MCF 10A (cell line): Measurements from ENCODE around the gene CLRN2. TPM values are rescaled to one million over a fixed set of nuclear protein-coding genes. Genes with fewer than 3 reads are reported as not detected.

Experiments used
- BruUV-seq: library from RNA; stranded (reverse); fragments of 400-500 nt; replicated peaks from 2 replicates; lab custom pipeline; 2021; lab: Mats Ljungman, UMichigan
- CTCF ChIA-PET: fragments of 300-600 bp; sonication (Branson Sonifier 250); formaldehyde crosslinking; extraction: SDS; loops from one replicate; lab custom pipeline; 2021; ENCODE audit warnings: antibody characterized with exemption, inconsistent platforms; lab: Yijun Ruan, JAX
- POLR2A ChIA-PET: fragments of 300-600, 350-650 bp; sonication (Branson Sonifier 250); formaldehyde crosslinking; extraction: SDS; loops from one replicate; lab custom pipeline; 2020; ENCODE audit warnings: antibody characterized with exemption, inconsistent platforms; lab: Yijun Ruan, JAX
- DNase-seq: peaks from one replicate; pipeline ENCODE4 v3.0.0-alpha.2; 2018; ENCODE audit not compliant: unreplicated experiment
- H3K27ac Mint-ChIP-seq: one replicate; pipeline ENCODE4 v1.8.0; 2022; ENCODE audit warnings: mild to moderate bottlenecking, low read depth, mixed read lengths; ENCODE audit not compliant: unreplicated experiment
- H3K27me3 Mint-ChIP-seq: one replicate; pipeline ENCODE4 v1.8.0; 2022; ENCODE audit warnings: mixed read lengths; ENCODE audit not compliant: insufficient read depth, unreplicated experiment
- H3K36me3 Mint-ChIP-seq: one replicate; pipeline ENCODE4 v1.8.0; 2022; ENCODE audit warnings: mild to moderate bottlenecking, moderate library complexity, mixed read lengths; ENCODE audit not compliant: insufficient read depth, unreplicated experiment
- H3K4me1 Mint-ChIP-seq: one replicate; pipeline ENCODE4 v1.8.0; 2022; ENCODE audit warnings: mixed read lengths; ENCODE audit not compliant: insufficient read depth, unreplicated experiment
- H3K4me3 Mint-ChIP-seq: one replicate; pipeline ENCODE4 v1.8.0; 2022; ENCODE audit warnings: mild to moderate bottlenecking, moderate library complexity, mixed read lengths; ENCODE audit not compliant: unreplicated experiment
- H3K9me3 Mint-ChIP-seq: one replicate; pipeline ENCODE4 v1.8.0; 2022; ENCODE audit warnings: mixed read lengths; ENCODE audit not compliant: unreplicated experiment
- CTCF ChIP-seq: fragments of 200-600 bp; IDR thresholded peaks from one replicate; pipeline ENCODE4 v1.8.0; 2022; ENCODE audit warnings: antibody characterized with exemption, mild to moderate bottlenecking; ENCODE audit not compliant: unreplicated experiment
- intact Hi-C: fragments of 100-400 bp; cut with micrococcal nuclease; formaldehyde crosslinking; loops from 2 replicates; pipeline ENCODE4 v1.14.1; 2022
- total RNA-seq: library from RNA; stranded (reverse); gene quantifications from 2 replicates; pipeline ENCODE4 v1.2.3, GENCODE V29; 2022

Gene CLRN2
- total RNA-seq, 1 experiment from 2014 or later: not detected

DNA sequence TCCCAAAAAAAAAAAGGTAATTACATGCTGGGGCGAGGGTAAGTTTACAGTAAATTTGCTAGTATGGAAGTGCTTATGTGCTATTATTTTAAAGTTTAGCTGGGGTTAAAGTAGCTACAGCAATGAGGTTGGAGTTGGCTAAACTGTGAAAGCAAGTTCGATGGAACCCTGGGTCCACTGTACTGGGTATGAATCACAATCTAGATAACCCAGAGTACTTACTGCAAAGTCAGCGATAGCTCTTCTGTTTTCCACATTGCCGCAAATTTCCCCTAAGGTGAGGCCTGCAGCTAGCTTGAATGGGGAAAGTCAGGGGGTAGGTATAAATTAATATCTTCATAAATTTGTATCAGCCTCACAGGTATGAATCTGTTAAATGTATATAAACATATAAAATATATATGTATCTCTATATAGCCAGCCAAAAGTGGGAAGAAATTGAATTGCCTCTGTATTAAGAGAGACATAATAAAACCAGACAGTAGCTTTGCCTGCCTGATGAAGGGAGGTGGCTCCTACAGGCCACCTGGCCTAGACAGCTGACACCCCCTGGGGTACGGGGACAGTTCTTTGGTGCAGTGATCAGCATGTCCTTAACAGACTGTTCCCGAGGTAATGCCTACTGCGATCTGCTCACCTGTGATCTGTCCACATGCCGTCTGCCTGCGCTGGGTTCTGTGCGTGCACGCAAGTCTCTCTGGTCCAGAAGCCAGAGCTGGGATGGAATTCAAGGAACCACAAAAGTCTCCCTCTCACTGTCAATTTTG, 30.6 kb downstream of the CLRN2 start:
- no peak for TF ChIP-seq CTCF

GRCh38 chr4:17546222-17546621, 31.3 kb downstream of the CLRN2 start:
- POLR2A ChIA-PET: interaction anchor here (1.2 kb wide), 1 partner anchor 11 kb away, joined by 4 read pairs; no protein-coding TSS in a partner anchor
- DNase-seq: no peak

More for the DNA sequence above, 30.6 kb downstream of the CLRN2 start:
- Mint-ChIP-seq H3K9me3 (no peaks in the 10 kb centered on the region), H3K4me1 (no peaks in the 10 kb centered on the region), H3K27me3 (peaks cover 1% of the 10 kb centered on the region), H3K27ac (no peak overlapping the region), H3K36me3 (no peaks in the 10 kb centered on the region), H3K4me3 (no peak overlapping the region)
- BruUV-seq: no TSS peak
- ChIA-PET CTCF (interaction anchor here (0.6 to 1.2 kb wide), 4 partner anchors 10 to 51 kb away, joined by 3 to 4 read pairs (median 3); no protein-coding TSS in a partner anchor), POLR2A (interaction anchor here (1.0 to 1.5 kb wide), 3 partner anchors 11 to 265 kb away, joined by 3 to 4 read pairs (median 4); partner anchors contain the start of gene DCAF16)
- no peak for DNase-seq
- intact Hi-C loops: no loop called here

DNA sequence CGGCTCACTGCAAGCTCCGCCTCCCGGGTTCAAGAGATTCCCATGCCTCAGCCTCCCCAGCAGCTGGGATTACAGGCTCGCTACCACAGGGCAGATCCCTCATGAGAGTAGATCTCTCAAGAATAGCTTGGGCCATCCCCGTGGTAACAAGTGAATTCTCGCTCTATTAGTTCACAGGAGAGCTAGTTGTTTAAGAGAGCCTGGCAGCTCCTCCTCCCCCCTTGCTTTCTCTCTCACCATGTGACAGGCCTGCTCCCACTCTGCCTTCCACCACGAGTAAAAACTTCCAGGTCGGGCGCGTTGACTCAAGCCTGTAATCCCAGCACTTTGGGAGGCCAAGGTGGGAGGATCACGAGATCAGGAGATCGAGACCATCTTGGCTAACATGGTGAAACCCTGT, 31.7 kb downstream of the CLRN2 start:
- POLR2A ChIA-PET: no interaction called here
- Mint-ChIP-seq H3K36me3 (no peaks in the 10 kb centered on the region), H3K9me3 (no peaks in the 10 kb centered on the region), H3K27me3 (no peaks in the 10 kb centered on the region), H3K4me1 (no peaks in the 10 kb centered on the region), H3K4me3 (no peak overlapping the region), H3K27ac (no peak overlapping the region)
- TF ChIP-seq CTCF: no peak
- CTCF ChIA-PET: interaction anchor here (0.5 to 4.4 kb wide), 9 partner anchors 11 to 1046 kb away, joined by 3 to 50 read pairs (median 4); no protein-coding TSS in a partner anchor
- intact Hi-C loops: no loop called here
- no TSS peak for BruUV-seq
- DNase-seq: no peak

More at GRCh38 chr4:17546222-17546621, 31.3 kb downstream of the CLRN2 start:
- H3K27me3 Mint-ChIP-seq: no peaks in the 10 kb centered on the region
- no peak for TF ChIP-seq CTCF
- H3K4me3 Mint-ChIP-seq: no peak overlapping the region
- no TSS peak for BruUV-seq
- CTCF ChIA-PET: interaction anchor here (0.5 to 4.4 kb wide), 5 partner anchors 17 to 1047 kb away, joined by 3 to 50 read pairs (median 4); no protein-coding TSS in a partner anchor
- no peaks in the 10 kb centered on the region for H3K4me1 Mint-ChIP-seq
- H3K27ac Mint-ChIP-seq: no peak overlapping the region
- intact Hi-C loops: no loop called here
- no peaks in the 10 kb centered on the region for H3K9me3 Mint-ChIP-seq
- H3K36me3 Mint-ChIP-seq: no peaks in the 10 kb centered on the region

DNA sequence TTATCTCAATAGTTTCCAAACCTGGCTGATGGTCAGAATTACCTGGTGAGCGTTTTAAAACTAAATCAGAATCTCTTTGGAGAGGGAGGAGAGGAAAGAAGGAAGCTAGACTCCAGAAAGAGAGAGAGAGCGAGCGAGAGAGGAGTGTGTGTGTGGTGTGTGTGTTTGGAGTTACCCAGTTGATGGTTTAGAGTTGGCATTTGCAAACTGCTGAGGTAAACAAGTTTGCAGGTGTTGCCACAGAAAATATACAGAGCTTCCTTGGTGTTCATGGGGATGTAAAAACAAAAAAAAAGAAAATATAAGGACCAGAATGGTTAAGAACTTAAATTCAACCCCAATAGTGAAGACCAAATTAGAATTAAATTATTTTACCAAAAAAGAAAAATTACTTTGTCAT, 35.6 kb downstream of the CLRN2 start:
- Mint-ChIP-seq H3K9me3 (no peaks in the 10 kb centered on the region), H3K27me3 (no peaks in the 10 kb centered on the region), H3K4me1 (no peaks in the 10 kb centered on the region), H3K27ac (no peak overlapping the region), H3K4me3 (no peak overlapping the region), H3K36me3 (peaks cover 6% of the 10 kb centered on the region)
- TF ChIP-seq CTCF: no peak
- DNase-seq: no peak
- CTCF ChIA-PET: interaction anchor here (0.6 to 4.4 kb wide), 3 partner anchors 190 to 813 kb away, joined by 3 to 50 read pairs (median 3); no protein-coding TSS in a partner anchor
- intact Hi-C loops: no loop called here
- POLR2A ChIA-PET: interaction anchor here (0.7 kb wide), 1 partner anchor 26 kb away, joined by 3 read pairs; the partner anchor contains the start of gene LAP3
- BruUV-seq: no TSS peak
